K562 (cell line): ENCODE results near the gene SSH3. TPM values are rescaled to one million over a fixed set of nuclear protein-coding genes. Genes with fewer than 3 reads are reported as not detected.

ENCODE experiments used
- ATAC-seq: fragments of 200-7000 bp; cut with Tn5 transposase; 3 replicates; pipeline ENCODE4 v1.9.1; 2020; ENCODE audit warnings: moderate library complexity
- BruUV-seq: library from RNA; stranded (reverse); fragments of 400-500 nt; replicated peaks from 2 replicates; lab custom pipeline; 2021; lab: Mats Ljungman, UMichigan
- CTCF ChIA-PET: fragments of 300-600 bp; formaldehyde crosslinking; extraction: SDS; loops from one replicate; lab custom pipeline; 2021; ENCODE audit warnings: low intra/inter-chr PET ratio; lab: Yijun Ruan, JAX
- POLR2A ChIA-PET: fragments of 300-600, 350-650 bp; sonication (Branson Sonifier 250); formaldehyde crosslinking; extraction: SDS; loops from one replicate; lab custom pipeline; 2021; ENCODE audit warnings: antibody characterized with exemption, inconsistent platforms; lab: Yijun Ruan, JAX
- DNase-seq, 4 experiments: peaks; one replicate each; pipeline versions ENCODE4 v3.0.0 to v3.0.0-alpha.2; 2011 to 2018; ENCODE audit warnings: low spot score in 3 of 4, mixed read lengths in 3 of 4; ENCODE audit errors: extremely low read depth in 1 of 4
- FAIRE-seq: peaks from 2 replicates; lab custom pipeline; 2011; peaks lifted over from hg19 to GRCh38; lab: Jason Lieb, UNC
- H2AFZ ChIP-seq: 2 replicates; pipeline ENCODE4 v1.6.0; 2011; ENCODE audit warnings: low read depth, low read length, control low read depth, inconsistent platforms
- H3K27ac ChIP-seq: fragments of 200-600 bp; 3 replicates; pipeline ENCODE4 v1.8.0; 2011; ENCODE audit warnings: low read depth, mild to moderate bottlenecking, control low read depth, inconsistent platforms, low read length, moderate library complexity, mixed read lengths; ENCODE audit errors: extremely low read depth
- H3K27me3 ChIP-seq, 2 experiments: fragments of 300-600 bp in 1 of 2; 2 replicates in 1 of 2; 3 replicates in 1 of 2; pipeline versions ENCODE4 v1.6.0 to v1.8.0; 2011; ENCODE audit warnings: inconsistent platforms in 2 of 2, low read length in 2 of 2, mild to moderate bottlenecking in 1 of 2, mixed read lengths in 1 of 2, moderate library complexity in 1 of 2; ENCODE audit not compliant: control insufficient read depth in 2 of 2, insufficient read depth in 2 of 2
- H3K36me3 ChIP-seq: fragments of 300-600 bp; 3 replicates; pipeline ENCODE4 v1.8.0; 2011; ENCODE audit warnings: mild to moderate bottlenecking, low read length, inconsistent platforms; ENCODE audit not compliant: control insufficient read depth, insufficient read depth
- H3K4me1 ChIP-seq, 2 experiments: fragments of 200-600 bp in 1 of 2; replicated peaks in 1 of 2; 2 replicates in 1 of 2; 3 replicates in 1 of 2; pipeline versions ENCODE4 v1.5.1 to v1.8.0; 2011; ENCODE audit warnings: inconsistent platforms in 2 of 2, low read length in 2 of 2, mild to moderate bottlenecking in 1 of 2, mixed read lengths in 1 of 2, moderate library complexity in 1 of 2; ENCODE audit not compliant: control insufficient read depth in 2 of 2, insufficient read depth in 2 of 2
- H3K4me2 ChIP-seq: 2 replicates; pipeline ENCODE4 v1.6.1; 2011; ENCODE audit warnings: low read length, control low read depth, inconsistent platforms, mixed read lengths; ENCODE audit not compliant: insufficient read depth
- H3K4me3 ChIP-seq: fragments of 200-600 bp; sonication (generic), shearing (Covaris generic); 2 replicates; pipeline ENCODE4 v1.5.1; 2016; ENCODE audit warnings: control low read depth, inconsistent platforms
- H3K79me2 ChIP-seq: fragments of 200-600 bp; 3 replicates; pipeline ENCODE4 v1.8.0; 2011; ENCODE audit warnings: low read length, inconsistent platforms; ENCODE audit not compliant: control insufficient read depth, insufficient read depth
- H3K9ac ChIP-seq, 2 experiments: 2 replicates each; pipeline versions ENCODE4 v1.6.0 to v1.6.1; 2011; ENCODE audit warnings: low read depth in 2 of 2, low read length in 2 of 2, control low read depth in 1 of 2, inconsistent platforms in 1 of 2, mild to moderate bottlenecking in 1 of 2, mixed read lengths in 1 of 2; ENCODE audit not compliant: insufficient read depth in 1 of 2
- H3K9me1 ChIP-seq: one replicate; pipeline ENCODE4 v1.6.0; 2011; ENCODE audit warnings: inconsistent platforms, mild to moderate bottlenecking, low read length, moderate library complexity; ENCODE audit not compliant: control insufficient read depth, insufficient read depth
- H3K9me3 ChIP-seq: replicated peaks from 2 replicates; pipeline ENCODE4 v1.5.1; 2011; ENCODE audit warnings: low read depth, low read length, inconsistent platforms; ENCODE audit not compliant: control insufficient read depth, insufficient read depth
- H4K20me1 ChIP-seq: replicated peaks from 2 replicates; pipeline ENCODE4 v1.6.1; 2011; ENCODE audit warnings: low read length, inconsistent platforms, mixed read lengths; ENCODE audit not compliant: control insufficient read depth, insufficient read depth
- BCOR ChIP-seq: fragments of 450-650 bp; IDR thresholded peaks from 2 replicates; pipeline ENCODE4 v1.6.1; 2016
- FOXK1 ChIP-seq: sonication (generic); formaldehyde crosslinking; IDR thresholded peaks from 2 replicates; pipeline ENCODE4 v1.8.0; 2022; ENCODE audit warnings: missing genetic modification reagents, mild to moderate bottlenecking, borderline replicate concordance
- GABPB1 ChIP-seq: sonication (generic); formaldehyde crosslinking; IDR thresholded peaks from 2 replicates; pipeline ENCODE4 v1.8.0; 2022; ENCODE audit warnings: mild to moderate bottlenecking, missing genetic modification reagents
- MYC ChIP-seq, 2 experiments: fragments of 250-450 bp in 1 of 2; sonication (Bioruptor Pico) in 1 of 2; IDR thresholded peaks; 2 replicates each; pipeline versions ENCODE4 v1.5.1 to v1.6.1; 2012 to 2021; ENCODE audit warnings: low read depth in 2 of 2, borderline replicate concordance in 1 of 2, improper control_type of control experiment in 1 of 2, low read length in 1 of 2, mild to moderate bottlenecking in 1 of 2, moderate library complexity in 1 of 2
- POLR2G ChIP-seq: fragments of 200-400 bp; formaldehyde crosslinking; IDR thresholded peaks from 2 replicates; pipeline ENCODE4 v1.6.1; 2017; ENCODE audit warnings: low read depth, mild to moderate bottlenecking, antibody characterized with exemption, low read length, moderate library complexity
- RBFOX2 ChIP-seq: fragments of 200-400 bp; formaldehyde crosslinking; IDR thresholded peaks from 2 replicates; pipeline ENCODE4 v1.6.1; 2017; ENCODE audit warnings: low read depth, mild to moderate bottlenecking, low read length, moderate library complexity
- TEAD2 ChIP-seq: fragments of 450-650 bp; IDR thresholded peaks from 2 replicates; pipeline ENCODE4 v1.6.1; 2016; ENCODE audit warnings: missing genetic modification characterization, control low read depth, missing compliant biosample characterization
- WGBS: fragments of 100-300 bp; shearing (Covaris generic); methylation state at CpG from one replicate; pipeline ENCODE4 v1.1.6; 2016; ENCODE audit warnings: low coverage, mixed read lengths; ENCODE audit not compliant: insufficient coverage; ENCODE audit errors: missing lambda C conversion rate; 5-methylcytosine and 5-hydroxymethylcytosine counted together
- in situ Hi-C: fragments of 300-500 bp; cut with MboI; formaldehyde crosslinking; loops from 4 replicates; pipeline ENCODE4 v1.15.0; 2018; ENCODE audit warnings: inconsistent platforms, mixed read lengths
- intact Hi-C: fragments of 100-400 bp; cut with micrococcal nuclease; formaldehyde crosslinking; loops from 2 replicates; pipeline ENCODE4 v1.14.2; 2022
- polyA plus RNA-seq, 8 experiments: library from polyadenylated mRNA; depleted of rRNA in 4 of 8; stranded (reverse) in 5 of 8; unstranded in 3 of 8; fragments of >200 nt; fragmentation: Nextera tagmentation in 2 of 8; fragmentation: Illumina TruSeq in 1 of 8; extraction: Ambion mirVana in 2 of 8; extraction: Trizol in 1 of 8; gene quantifications; 2 replicates each; pipeline versions ENCODE4 v1.2.1 to v1.2.3, GENCODE V29; 2011 to 2014; ENCODE audit warnings: inconsistent platforms in 1 of 8, missing spikeins in 1 of 8
- total RNA-seq, 7 experiments: library from RNA; depleted of rRNA in 6 of 7; stranded (reverse); fragments of >200 nt in 6 of 7; fragmentation: Illumina TruSeq in 2 of 7; extraction: Trizol in 2 of 7; gene quantifications; 2 replicates each; pipeline versions ENCODE4 v1.2.1 to v1.2.3, GENCODE V29; 2011 to 2021; ENCODE audit warnings: low replicate concordance in 1 of 7
- TF ChIP-seq, protein P1 (sequence below): sonication (generic); formaldehyde crosslinking; IDR thresholded peaks from 2 replicates; pipeline ENCODE4 v1.8.0; 2022; ENCODE audit warnings: missing genetic modification reagents, mild to moderate bottlenecking, moderate library complexity, borderline replicate concordance
- TF ChIP-seq, protein P2 (sequence below), 3 experiments: IDR thresholded peaks in 2 of 3; conservative IDR thresholded peaks in 1 of 3; 2 replicates each; pipeline ENCODE4 v1.5.1; 2011 to 2012; ENCODE audit warnings: low read length in 3 of 3, mild to moderate bottlenecking in 3 of 3, control low read depth in 2 of 3, improper control_type of control experiment in 1 of 3, inconsistent platforms in 1 of 3, low read depth in 1 of 3, mixed read lengths in 1 of 3, moderate library complexity in 1 of 3; ENCODE audit not compliant: insufficient read depth in 2 of 3

The SSH3 gene
- total and polyA plus RNA-seq, 9 of the 15 experiments (the other 6 are each of a cell fraction or from before 2014, with no cell fraction given): 0.07 to 1.0 (median 0.24) TPM; not detected in 3

DNA sequence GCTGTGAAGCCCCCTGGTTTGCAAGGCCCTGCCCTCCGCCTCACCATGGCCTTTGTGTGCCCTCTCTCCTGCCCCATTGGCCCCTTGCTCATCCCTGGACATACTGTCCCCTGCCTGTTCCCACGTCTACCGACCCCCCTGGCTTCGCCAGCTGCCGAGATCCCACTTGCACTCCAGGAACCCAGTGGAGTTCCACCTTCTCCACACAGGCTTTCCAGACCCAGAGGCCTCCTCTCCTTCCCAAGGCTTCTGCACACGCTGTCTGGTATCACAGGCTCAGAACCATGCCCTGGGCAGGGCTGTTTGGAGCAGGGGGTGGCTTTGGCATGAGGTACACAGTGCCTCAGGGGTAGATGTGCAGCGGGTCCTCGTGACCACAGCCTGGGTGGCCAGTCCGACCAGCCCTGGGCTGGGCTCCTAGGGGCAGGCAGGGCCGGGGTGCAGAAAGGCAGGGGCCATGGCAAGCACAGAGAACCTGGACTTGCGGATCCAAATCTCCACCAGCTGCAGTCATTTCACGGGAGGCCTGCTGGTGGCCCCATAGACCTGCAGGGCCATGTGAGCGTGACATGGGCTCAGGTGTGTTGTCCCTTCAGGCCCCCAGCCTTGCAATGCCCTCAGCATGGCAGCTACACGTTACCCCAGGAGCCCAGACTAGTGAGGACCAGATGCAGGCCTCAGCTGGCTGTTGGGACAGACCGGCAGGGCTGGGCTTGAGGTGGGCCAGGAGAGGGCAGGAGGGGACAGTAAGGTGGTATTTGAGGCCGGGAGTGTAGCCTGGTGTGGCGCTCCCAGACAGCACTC, 27.5 kb upstream of the SSH3 start:
- no peak overlapping the region for H2AFZ ChIP-seq
- no peaks in the 10 kb centered on the region for H3K9me3 ChIP-seq
- no peaks in the 10 kb centered on the region for H3K9me1 ChIP-seq
- in situ Hi-C loops (loop anchor here (5.0 kb wide), 1 partner anchor 36 kb away; no protein-coding TSS in a partner anchor), intact Hi-C loops (no loop called here)
- H3K36me3 ChIP-seq: peaks cover 81% of the 10 kb centered on the region; the same call in 2 of the 3 replicates
- peak overlapping the region; percentile 82 to 89 for H3K9ac ChIP-seq
- no TSS peak for BruUV-seq
- peaks cover 27 to 88% of the 10 kb centered on the region in 2 experiments for H3K4me1 ChIP-seq
- no peaks in the 10 kb centered on the region for H3K27me3 ChIP-seq
- no peak overlapping the region for H3K4me3 ChIP-seq
- FAIRE-seq: no peak
- H4K20me1 ChIP-seq: peaks cover 3% of the 10 kb centered on the region; the same call in 1 of the 2 replicates
- DNase-seq: no peak
- H3K27ac ChIP-seq: peak overlapping the region; percentile 95
- ChIA-PET CTCF (interaction anchor here (1.7 kb wide), 1 partner anchor 41 kb away, joined by 6 read pairs; no protein-coding TSS in a partner anchor), POLR2A (interaction anchor here (0.6 kb wide), 1 partner anchor 25 kb away, joined by 3 read pairs; no protein-coding TSS in a partner anchor)
- no peak overlapping the region; the same call in 1 of the 2 replicates for H3K4me2 ChIP-seq
- WGBS: 81% methylated on average over 17 of the region's 17 CpGs
- TF ChIP-seq GABPB1 (CRISPR knock-in tag) (0 out of 2 replicates have a peak, but pooled peaks have one; percentile 21), MYC (IDR thresholded peaks at IDR 0.05; ENCODE audit: low read depth, low read length) (0 out of 2 replicates have a peak, but pooled peaks have one; percentile 28), MYC (CRISPR knock-in tag; IDR thresholded peaks at IDR 0.05; ENCODE audit: borderline replicate concordance, low read depth) (no peak), TEAD2 (tag) (no peak), RBFOX2 (peak; percentile 38), BCOR (no peak), FOXK1 (CRISPR knock-in tag) (peak; percentile 21; the same call in 1 of the 2 replicates), POLR2G (peak; percentile 58)
- TF ChIP-seq, protein P1, sequence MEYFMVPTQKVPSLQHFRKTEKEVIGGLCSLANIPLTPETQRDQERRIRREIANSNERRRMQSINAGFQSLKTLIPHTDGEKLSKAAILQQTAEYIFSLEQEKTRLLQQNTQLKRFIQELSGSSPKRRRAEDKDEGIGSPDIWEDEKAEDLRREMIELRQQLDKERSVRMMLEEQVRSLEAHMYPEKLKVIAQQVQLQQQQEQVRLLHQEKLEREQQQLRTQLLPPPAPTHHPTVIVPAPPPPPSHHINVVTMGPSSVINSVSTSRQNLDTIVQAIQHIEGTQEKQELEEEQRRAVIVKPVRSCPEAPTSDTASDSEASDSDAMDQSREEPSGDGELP (CRISPR knock-in tag): 0 out of 2 replicates have a peak, but pooled peaks have one; percentile 19
- TF ChIP-seq, protein P2, sequence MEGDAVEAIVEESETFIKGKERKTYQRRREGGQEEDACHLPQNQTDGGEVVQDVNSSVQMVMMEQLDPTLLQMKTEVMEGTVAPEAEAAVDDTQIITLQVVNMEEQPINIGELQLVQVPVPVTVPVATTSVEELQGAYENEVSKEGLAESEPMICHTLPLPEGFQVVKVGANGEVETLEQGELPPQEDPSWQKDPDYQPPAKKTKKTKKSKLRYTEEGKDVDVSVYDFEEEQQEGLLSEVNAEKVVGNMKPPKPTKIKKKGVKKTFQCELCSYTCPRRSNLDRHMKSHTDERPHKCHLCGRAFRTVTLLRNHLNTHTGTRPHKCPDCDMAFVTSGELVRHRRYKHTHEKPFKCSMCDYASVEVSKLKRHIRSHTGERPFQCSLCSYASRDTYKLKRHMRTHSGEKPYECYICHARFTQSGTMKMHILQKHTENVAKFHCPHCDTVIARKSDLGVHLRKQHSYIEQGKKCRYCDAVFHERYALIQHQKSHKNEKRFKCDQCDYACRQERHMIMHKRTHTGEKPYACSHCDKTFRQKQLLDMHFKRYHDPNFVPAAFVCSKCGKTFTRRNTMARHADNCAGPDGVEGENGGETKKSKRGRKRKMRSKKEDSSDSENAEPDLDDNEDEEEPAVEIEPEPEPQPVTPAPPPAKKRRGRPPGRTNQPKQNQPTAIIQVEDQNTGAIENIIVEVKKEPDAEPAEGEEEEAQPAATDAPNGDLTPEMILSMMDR (IDR thresholded peaks at IDR 0.05 in 2 of 3, conservative IDR thresholded peaks at IDR 0.05 in 1 of 3; ENCODE audit: insufficient read depth in 2 of 3, low read depth in 1 of 3, low read length in 3 of 3): peak; percentile 11 to 29 (median 29); a peak in 3 of 6 replicates
- peak; percentile 3; the same call in 2 of the 3 replicates for ATAC-seq
- H3K79me2 ChIP-seq: peaks cover 84% of the 10 kb centered on the region
